ENCODE measurements around the gene PTTG1.

DNA sequence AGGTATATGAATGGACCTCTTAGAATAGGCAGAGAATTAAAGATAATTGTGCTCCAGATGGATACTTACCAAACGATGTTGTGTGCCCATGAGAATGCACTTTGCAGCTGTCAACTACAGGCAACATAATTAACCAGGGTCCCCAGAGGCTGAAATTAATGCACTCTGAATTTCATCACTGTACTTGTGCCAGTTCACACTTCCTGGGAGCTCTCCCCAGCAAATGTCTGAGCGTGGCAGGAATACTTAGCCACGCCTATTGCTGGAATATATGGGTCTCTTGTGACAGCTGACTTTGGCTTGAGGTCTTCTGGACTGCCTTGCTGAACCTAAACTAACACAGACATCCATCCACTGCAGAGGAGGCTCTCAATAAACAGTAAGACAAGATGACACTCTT lies 39.3 kb upstream of the PTTG1 start:
- TF ChIP-seq EZH2 (IDR thresholded peaks at IDR 0.05; ENCODE audit: borderline replicate concordance, low read length): no peak
- TF ChIP-seq, protein P1, sequence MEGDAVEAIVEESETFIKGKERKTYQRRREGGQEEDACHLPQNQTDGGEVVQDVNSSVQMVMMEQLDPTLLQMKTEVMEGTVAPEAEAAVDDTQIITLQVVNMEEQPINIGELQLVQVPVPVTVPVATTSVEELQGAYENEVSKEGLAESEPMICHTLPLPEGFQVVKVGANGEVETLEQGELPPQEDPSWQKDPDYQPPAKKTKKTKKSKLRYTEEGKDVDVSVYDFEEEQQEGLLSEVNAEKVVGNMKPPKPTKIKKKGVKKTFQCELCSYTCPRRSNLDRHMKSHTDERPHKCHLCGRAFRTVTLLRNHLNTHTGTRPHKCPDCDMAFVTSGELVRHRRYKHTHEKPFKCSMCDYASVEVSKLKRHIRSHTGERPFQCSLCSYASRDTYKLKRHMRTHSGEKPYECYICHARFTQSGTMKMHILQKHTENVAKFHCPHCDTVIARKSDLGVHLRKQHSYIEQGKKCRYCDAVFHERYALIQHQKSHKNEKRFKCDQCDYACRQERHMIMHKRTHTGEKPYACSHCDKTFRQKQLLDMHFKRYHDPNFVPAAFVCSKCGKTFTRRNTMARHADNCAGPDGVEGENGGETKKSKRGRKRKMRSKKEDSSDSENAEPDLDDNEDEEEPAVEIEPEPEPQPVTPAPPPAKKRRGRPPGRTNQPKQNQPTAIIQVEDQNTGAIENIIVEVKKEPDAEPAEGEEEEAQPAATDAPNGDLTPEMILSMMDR (conservative IDR thresholded peaks at IDR 0.05 in 1 of 2, IDR thresholded peaks at IDR 0.05 in 1 of 2; ENCODE audit: extremely low read depth in 1 of 2, insufficient read depth in 1 of 2, low read depth in 1 of 2, low read length in 2 of 2): no peak
